Renal cortical epithelial cell (primary cell): ENCODE data around the gene TTLL10. TPM values are rescaled to one million over a fixed set of nuclear protein-coding genes. Genes with fewer than 3 reads are reported as not detected.

Source experiments
- DNase-seq: peaks from one replicate; pipeline ENCODE4 v3.0.0-alpha.2; 2011; ENCODE audit warnings: low read depth
- total RNA-seq: library from RNA; depleted of rRNA; stranded (reverse); fragments of >200 nt; gene quantifications from 2 replicates; pipeline ENCODE4 v1.2.3, GENCODE V29; 2014

TTLL10 gene
- total RNA-seq, 1 donor from 2014 or later, result 0.15 TPM

DNA sequence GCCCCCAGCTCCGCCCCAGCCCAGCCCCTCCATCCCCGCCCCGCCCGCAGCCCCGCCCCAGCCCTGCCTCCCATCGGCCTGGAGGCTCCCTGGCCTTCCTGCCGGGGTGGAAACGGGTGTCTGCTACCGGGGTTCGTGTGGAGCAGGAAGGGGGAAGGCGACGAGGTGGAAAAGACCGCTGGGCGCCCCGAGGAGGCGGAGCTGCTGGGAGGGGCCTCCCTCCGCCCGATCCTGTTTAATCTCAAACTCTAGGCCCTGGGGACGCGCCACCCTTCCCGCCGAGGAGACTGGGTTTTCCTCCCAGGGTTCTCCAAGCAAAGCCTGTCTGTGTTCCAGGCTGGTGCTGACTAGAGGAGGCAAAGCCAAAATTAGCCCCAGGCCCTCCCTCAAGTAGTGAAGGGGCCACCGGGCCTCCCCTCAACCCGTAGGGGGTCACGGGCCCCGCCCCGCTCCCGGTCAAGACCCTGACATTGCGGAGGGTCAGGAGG, 16.2 kb upstream of the TTLL10 start:
- peak; percentile 73 for DNase-seq

DNA sequence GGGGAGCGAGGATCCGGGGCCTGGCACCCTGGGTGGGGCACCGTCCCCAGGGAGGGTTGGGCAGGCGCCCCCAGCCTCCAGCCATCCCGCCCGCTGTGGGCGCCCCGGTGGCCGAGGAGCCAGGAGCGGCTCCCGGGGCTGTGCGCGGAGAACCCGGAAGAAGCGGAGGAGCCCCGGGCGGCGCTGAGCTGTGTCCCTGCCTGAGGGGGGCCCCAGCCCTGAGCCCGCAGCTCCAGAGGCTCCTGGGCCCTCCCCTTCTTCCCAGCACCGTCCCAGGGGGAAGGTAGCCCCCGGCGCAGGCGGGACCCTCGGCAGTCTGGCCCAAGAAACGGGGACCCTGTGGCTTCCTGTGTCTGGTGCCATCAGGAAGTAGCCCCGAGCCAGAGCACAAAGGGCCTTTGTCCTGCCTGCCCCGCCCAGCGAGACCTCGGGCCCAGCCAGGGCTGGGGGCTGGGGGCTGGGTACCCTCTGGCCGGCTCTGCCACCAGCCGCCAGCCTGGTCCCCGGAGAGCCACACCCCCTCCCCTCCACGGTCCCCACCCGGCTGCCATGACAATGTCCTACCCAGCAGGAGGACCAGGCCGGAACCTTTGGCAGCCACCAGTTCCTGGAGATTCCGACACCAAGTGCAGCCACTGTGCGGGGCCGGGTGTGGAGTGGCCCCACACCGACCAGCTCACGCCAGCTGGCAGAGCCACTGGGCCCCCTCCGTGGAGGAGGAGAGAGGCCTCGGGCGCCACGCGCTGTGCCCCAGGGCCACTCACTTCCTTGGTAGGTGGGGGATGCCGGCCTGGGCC, 15.6 kb upstream of the TTLL10 start:
- DNase-seq, result no peak

DNA sequence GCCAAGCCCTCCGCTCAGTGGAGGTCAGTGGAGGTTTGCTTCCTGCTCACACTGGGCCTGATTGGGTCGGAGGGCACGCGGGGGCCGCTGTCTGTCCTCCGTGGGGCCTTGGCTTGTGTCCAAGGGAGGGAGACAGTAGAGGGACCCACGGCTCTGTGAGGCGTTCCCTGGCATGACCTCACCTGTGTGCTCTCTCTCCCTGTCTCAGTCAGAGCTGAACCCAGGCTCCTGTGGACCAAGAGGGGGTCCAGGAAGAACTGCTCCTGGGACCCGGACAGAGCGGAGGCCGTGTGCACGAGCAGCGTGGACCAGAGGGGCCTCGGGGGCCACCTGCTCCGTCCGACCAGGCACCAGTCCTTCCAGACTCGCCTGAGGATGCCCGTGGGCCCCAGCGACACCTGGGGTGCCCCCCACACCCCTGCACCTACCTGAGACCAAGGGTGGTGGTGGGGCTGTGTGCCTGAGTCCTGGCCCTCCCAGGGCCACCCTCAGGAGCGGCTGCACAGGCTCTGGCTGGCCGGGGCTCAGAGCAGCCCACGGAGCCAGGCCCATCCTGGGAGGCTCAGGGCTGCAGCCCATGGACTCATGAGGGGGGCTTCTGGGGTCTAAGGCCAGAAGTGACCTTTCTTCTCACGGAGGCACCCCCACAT, 13.3 kb upstream of the TTLL10 start:
- no peak for DNase-seq

DNA sequence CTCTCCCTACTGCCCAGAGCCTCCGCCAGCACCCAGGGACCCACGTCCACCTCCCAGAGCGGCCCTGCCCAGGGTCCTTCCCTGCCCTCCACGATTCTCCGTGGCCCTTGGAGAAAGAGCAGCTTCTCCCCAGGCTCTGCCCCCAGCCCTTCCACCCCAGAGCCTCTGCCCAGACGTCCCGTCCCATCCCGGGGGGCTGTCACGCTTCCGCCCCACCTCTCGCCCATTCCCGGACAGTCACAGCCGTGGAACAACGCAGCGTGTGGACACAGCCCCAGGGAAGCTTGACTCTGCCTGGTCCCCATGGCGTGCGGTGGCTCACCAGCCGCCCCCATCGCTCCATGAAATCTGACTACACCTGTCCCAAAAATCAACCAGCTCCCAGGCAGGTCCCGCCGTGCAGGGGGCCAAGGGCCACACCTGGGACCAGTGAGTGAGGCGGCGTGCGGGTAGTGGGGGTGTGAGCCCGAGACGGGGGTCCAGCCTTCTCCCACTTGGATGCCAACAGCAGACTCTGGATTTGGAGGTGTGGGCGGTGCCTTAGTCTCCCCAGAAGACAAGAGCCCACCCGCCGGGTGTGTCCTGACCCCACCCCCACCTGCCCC, 12.5 kb upstream of the TTLL10 start:
- no peak for DNase-seq

DNA sequence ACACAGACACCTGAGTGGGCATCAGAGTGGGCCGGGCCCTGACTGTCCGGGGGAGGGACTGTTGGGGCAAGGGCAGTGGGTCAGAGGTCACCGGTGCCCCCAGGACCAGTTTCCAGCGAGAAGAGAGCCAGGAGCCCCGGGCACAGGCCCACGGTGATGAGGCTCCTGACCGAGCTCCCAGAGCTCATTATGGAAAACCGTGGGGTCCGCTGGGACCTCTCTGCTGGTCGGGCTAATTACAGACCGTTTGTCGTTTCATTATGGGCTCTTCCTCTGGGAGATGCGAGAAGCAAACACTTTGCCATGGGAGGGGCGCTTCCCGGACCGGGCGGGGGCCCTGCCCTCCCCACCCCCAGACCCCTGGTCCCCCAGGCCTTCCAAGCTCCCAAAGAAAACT, 12.0 kb upstream of the TTLL10 start:
- DNase-seq, result no peak

DNA sequence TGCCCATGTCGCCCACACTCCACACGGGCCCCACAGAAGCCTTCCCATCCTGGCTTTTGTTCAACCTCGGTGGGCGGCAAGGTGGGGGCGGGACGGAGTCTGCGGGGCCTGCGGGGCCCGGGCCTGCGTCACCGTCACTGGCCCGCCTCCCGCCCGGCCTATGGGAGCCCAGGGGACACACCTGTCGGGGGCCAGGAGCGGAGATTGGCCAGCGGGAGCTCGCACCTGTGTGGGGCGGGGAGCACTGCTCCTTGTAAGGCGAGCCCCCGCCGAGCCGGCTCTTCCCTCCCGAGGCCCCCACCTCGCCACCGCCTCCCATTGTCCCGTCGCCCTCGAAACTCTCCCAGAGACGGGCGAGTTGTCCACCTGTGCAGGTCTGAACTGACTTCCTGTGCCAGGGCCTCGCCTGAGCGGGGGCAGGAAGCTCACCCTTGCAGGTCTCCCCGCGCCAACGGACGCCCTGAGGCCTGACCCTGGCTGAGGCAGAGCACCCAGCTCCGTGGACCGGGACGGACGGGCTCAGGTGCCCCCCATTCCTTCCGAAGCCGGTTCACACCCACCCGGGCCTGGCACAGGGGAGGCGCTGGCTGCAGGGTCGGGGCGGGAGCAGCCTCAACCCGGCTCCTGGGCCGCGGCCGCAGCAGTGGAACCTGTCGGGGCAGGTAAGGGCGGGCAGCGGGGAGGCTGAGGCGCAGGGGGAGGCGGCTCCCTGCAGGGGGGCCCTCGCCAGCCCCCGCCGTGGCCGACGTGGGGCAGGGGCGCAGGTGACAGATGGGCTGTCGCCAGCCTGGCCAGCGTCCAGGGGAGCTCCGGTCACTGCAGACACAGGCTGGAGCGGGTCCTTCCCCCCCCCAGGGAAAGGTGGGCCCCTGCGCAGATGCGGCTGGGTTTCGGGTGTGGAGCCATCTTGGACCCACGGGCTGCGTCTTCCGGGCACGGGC, 10.8 kb upstream of the TTLL10 start:
- DNase-seq, result no peak

DNA sequence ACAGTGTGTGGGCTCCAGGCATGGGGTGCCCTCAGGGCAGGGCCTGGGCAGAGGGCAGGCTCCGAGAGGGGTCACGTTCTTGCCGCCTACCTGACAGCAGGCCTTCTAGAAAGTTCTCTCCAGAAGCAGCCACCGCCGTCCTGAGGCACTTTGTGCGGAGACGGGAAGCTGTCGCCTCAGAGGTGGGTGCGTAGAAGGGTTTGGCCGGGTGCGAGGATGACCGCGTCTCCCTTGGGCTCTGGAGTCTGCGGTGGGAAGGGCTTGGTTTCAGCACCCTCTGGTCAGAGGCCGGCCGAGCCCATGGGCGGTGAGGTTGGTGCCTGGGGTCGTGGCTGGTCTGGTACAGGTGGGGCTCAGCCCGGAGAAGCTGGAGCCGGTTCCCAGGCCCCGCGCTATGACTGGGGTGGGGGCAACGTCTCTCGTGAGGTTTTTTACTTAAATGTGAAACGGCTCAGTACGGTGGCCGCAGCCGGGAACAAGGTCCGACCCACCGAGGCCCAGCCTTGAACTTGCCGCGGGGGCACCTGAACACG, 10.1 kb upstream of the TTLL10 start:
- no peak for DNase-seq

DNA sequence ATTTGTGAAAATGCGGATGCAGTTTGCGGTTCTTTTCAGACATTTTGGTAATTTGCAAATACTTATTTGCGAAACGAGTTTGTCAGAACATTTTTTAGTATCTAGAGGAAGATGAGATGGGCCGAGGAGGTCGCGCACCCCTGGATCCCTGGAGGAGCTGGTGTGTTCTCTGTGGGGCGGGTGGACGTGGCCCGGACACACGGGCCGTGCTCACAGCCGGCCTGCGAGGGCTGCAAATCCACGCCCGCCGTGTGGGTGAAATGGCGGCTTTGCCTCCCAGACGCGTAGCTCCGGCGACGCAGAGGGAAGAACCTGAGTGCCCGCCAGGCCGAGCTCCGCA, 9.3 kb upstream of the TTLL10 start:
- DNase-seq, result no peak

DNA sequence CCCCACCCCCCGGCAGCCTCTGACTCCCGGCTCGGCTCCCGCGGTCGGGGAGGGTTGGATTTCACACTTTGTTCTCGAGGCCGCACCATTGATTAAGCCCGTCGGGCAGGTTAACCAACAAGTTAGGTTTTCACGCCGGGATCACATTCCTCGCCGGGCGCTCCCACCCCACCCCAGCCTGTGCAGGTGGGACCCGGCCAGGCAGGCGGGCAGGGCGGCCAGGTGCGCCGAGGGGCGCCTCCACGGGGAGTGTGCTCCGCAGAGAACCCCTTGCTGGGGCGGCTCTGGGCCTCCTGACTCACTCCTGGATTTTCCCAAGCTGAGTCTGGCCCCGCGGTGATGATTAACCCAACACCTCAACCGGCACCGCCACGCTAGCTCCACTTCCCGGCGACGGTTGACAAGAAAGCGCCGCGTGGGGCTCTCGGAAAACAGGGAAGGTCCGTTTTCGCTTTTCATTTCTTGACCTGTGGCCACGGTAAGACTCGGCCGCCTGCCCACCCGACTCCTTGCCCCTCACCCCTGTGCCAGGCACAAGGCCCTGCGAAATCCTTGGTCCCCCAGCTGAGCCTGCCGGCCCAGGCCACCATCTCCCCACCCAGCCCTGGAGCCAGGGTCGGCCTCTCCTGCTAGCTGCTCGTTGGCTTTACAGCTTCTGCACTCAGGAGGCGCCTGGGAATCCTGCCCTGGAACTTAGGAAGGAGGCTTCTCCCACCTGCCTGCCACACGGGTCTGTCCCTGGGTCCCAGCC, 8.8 kb upstream of the TTLL10 start:
- DNase-seq, result peak; percentile 85

DNA sequence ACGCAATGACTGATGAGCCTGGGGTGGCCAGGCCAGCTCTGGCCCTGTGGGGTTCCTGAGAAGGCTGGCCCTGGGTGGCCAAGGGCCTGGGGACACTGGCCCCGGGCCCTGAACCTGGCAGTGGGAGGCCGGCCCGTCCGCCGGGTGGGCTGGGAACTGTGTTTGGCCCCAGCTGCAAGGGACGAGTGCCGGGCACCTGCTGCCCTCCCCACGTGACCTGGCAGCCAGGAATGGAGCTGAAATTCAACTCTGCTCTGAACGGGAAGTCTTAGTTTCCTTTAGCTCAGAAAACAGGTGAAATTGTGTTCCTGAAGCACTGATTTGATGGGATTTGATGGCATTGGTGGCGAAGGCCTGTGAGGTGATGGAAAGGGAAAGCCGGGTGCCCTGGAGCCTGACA, 8.2 kb upstream of the TTLL10 start:
- peak; percentile 37 for DNase-seq

DNA sequence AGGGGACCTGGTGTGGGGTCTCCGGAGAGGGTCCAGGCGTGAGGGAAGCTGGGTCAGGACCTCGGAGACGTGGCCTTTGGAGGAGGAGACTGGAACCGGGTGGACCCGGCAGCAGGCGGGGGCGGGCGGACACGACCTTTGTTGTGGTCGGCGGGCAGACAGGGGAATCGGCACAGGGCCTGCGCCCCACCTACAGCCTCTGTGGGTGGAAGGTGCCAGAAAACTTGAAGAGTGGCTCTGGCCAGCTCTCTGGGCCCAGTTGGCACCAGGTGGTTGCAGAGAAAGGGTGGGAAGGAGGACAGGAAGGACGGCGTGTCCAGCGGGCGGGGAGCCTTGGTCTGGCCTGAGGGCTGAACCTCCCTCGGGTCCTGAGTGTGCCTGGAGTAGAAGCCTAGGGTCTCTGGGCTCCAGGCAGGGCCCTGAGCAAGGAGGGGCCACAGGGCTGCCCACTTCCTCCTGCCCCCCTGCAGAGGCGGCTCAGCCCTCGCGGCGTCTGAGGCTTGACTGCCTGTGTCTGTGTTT, 7.7 kb upstream of the TTLL10 start:
- DNase-seq, result peak; percentile 34

DNA sequence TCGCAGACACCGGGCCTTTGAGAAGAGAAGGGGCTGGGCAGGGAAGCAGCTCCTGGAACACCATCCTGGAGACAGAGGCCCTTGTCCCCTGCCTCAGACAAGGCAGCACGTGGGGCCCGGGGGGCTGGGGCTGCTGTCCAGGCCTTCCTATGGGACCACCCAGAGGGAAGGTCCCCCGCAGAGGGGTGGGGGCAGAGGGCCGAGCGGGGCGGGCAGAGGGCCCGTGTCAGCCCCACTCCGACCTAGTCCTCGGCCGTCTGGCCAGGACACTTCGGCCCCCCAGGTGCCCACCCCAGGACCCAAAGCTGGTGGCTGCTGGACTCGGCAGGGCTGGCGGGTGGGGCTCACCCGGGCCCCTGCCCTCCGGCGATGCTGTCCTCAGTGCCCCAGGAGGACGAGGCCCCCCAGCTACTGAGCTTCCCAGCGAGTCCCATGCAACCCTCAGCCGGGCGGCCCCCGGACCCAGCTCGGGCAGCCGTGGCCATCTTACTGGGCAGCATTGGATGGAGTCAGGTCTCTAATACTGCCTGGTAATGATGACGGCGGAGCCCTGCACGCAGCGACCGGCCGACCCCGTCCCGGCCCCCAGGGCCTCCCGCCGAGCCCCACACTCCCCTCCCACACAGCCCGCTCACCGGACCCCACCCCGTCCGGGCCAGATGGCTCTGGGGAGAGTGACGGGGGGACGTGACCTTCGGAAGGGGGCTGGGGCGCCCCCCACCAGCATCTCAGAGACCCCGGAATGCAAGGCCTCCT, 6.9 kb upstream of the TTLL10 start:
- DNase-seq, result no peak

DNA sequence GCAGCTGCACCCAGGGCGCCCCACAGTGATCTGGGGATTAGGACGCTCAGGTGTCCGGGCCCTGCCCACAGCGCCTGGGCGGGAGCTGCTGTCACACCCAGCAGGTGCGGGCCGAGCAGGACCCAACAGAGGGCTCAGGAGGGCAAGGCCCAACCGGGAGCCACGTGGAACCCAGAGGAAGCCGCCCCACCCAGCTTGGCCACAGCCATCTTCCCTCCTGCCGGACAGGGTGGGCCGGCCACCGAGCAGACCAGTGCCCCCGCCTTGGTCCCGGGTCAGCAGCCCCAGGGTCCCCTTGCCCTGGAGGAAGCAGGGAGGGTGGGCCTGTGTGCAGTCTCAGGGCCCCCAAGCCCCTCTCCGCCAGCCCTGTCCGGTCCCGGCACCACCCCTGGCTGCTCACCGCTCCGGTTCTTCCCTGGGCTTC, 6.3 kb upstream of the TTLL10 start:
- no peak for DNase-seq

DNA sequence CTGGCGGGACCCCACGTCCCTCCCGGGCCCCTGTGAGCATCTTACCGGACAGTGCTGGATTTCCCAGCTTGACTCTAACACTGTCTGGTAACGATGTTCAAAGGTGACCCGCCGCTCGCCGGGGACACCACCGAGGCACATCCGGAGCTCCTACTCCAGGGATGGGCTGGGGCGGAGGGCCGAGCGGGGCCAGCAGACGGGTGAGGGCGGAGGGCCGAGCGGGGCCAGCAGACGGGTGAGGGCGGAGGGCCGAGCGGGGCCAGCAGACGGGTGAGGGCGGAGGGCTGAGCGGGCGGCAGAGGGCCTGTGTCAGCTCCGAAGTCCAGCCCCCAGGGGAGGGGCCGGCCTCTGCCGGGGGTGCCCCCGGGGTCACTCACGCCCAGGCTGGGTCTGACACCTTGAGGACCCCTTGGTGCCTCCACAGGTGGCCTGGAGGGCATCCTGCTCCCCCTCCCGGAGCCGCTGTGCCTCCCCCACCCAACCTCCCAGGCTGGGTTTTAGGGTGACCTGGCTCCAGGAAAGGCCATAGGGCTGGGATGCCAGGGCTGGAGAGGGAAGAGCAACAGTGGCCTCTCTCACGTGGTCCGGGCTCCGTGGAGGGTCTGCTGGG, 5.7 kb upstream of the TTLL10 start:
- DNase-seq, result no peak

DNA sequence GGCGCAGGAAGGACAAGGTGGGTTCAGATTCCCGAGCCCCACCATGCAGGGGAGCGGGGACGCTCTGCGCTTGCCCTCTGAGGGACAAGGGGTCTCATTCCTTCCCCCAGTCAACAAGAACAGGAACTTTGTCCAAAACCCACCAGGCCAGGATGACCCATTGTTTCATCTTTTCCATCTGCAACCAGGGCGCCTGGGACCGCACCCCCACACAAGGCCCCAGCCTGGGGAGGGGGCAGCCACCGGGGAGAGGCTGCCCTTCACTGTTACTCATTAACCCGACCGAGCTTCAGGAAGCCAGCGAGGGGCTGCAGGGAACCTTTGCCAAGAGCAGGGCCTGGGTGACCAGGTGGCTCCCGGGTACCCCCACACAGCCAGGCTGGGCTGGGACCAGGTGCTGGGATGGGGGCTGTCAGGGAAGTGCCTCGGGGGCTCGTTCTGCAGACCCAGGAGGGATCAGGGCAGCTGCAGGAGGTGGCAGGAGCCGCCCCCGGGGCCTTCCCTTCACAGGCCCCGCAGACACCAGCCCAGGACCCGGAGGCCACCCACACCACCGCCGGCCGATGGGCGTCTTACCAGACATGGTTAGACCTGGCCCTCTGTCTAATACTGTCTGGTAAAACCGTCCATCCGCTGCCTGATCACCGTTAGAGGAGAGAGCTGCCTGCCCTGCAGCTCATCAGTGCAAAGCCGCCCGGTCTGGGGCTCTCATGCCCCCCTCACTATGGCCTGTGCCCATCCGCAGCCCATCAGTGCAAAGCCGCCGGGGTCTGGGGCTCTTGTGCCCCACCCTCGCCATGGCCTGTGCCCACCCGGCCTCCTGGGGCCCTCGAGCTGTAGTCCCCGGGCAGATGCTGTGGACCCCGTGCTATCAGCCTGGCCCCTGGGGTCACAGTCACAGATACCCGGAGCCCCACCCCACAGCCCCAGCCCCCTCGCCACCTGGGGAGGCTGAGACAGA, 4.9 kb upstream of the TTLL10 start:
- no peak for DNase-seq

DNA sequence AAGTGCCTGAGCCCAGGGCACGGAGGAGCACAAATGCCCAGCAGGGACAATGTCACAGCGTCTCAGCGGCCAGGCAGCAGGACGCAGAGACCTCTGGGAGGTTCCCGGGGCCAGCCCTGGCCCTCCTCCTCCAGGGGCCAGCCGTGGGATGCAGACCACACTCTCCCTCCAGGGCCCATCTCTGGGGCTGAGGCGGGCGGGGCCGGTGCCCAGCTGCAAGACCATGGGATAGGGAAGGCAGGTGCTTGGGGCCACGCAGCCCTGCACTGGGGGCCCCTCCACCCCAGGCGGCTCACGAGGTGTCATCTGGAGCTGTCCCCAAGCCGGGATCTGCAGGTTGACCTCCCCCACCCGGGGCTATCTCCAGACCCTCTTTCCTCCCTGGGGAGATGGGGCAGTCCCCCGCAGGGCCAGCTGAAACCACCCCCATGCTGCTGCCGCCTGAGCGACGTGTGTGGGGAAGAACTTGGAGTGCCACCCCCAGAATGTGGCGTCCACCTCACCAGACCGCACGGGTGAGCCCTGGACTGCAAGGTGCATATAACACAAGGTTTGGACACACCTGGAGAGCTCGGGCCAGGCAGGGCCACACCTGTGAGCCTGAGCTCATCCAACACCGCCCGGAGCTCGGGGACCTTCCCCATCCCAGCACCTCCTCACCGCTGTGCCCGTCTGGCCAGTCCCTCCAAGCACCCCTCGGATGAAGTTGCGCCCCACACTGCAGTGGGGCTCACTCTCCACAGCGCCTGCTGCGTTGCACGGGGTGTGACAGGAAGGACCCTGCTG, 4.1 kb upstream of the TTLL10 start:
- no peak for DNase-seq
